Neutrophil (primary cell): Measurements from ENCODE around the gene ACAD8.

Experiments
- H3K27ac ChIP-seq: fragments of 200-600 bp; sonication (generic); 2 replicates; pipeline ENCODE4 v1.5.1; 2016; ENCODE audit warnings: mild to moderate bottlenecking, moderate library complexity
- H3K27me3 ChIP-seq: fragments of 200-600 bp; sonication (generic); 2 replicates; pipeline ENCODE4 v1.6.0; 2016; ENCODE audit warnings: mild to moderate bottlenecking
- H3K36me3 ChIP-seq: fragments of 200-600 bp; sonication (generic); 2 replicates; pipeline ENCODE4 v1.5.1; 2017
- H3K4me1 ChIP-seq, 2 experiments: fragments of 200-600 bp in 1 of 2; sonication (generic) in 1 of 2; 1 replicate in 1 of 2; 2 replicates in 1 of 2; pipeline versions ENCODE4 v1.5.1 to v1.6.1; 2013 to 2016; ENCODE audit warnings: low read depth in 1 of 2, low read length in 1 of 2, mild to moderate bottlenecking in 1 of 2, moderate library complexity in 1 of 2; ENCODE audit not compliant: control insufficient read depth in 1 of 2, insufficient read depth in 1 of 2
- H3K4me3 ChIP-seq, 2 experiments: fragments of 200-600 bp in 1 of 2; sonication (generic) in 1 of 2; 1 replicate in 1 of 2; 2 replicates in 1 of 2; pipeline ENCODE4 v1.5.1; 2013 to 2016; ENCODE audit warnings: low read depth in 1 of 2, low read length in 1 of 2, mild to moderate bottlenecking in 1 of 2, moderate library complexity in 1 of 2
- H3K9me3 ChIP-seq: fragments of 200-600 bp; sonication (generic); 2 replicates; pipeline ENCODE4 v1.5.1; 2016
- CTCF ChIP-seq: fragments of 200-600 bp; sonication (generic); IDR thresholded peaks from 2 replicates; pipeline ENCODE4 v1.5.1; 2016; ENCODE audit warnings: antibody characterized with exemption

Gene ACAD8

GRCh38 chr11:134242376-134242775 is 11.0 kb upstream of the ACAD8 start:
- Histone ChIP-seq H3K36me3 (peaks cover 94% of the 10 kb centered on the region), H3K9me3 (no peaks in the 10 kb centered on the region), H3K27ac (peak overlapping the region; percentile 71), H3K27me3 (no peaks in the 10 kb centered on the region), H3K4me1 (peaks cover 14% of the 10 kb centered on the region in 2 experiments), H3K4me3 (no peak overlapping the region)
- no peak for TF ChIP-seq CTCF

- no peak for TF ChIP-seq CTCF
- peaks cover 14% of the 10 kb centered on the region in 2 experiments for H3K4me1 ChIP-seq
- peaks cover 94% of the 10 kb centered on the region for H3K36me3 ChIP-seq
- no peaks in the 10 kb centered on the region for H3K9me3 ChIP-seq
- H3K4me3 ChIP-seq, result no peak overlapping the region
- H3K27ac ChIP-seq, result no peak overlapping the region
- H3K27me3 ChIP-seq, result no peaks in the 10 kb centered on the region
Observed at GRCh38 chr11:134243913-134244312, 9.5 kb upstream of the ACAD8 start.

- Histone ChIP-seq H3K4me1 (peaks cover 14 to 16% of the 10 kb centered on the region in 2 experiments), H3K4me3 (no peak overlapping the region), H3K36me3 (peaks cover 94% of the 10 kb centered on the region), H3K27ac (no peak overlapping the region), H3K27me3 (no peaks in the 10 kb centered on the region), H3K9me3 (no peaks in the 10 kb centered on the region)
- TF ChIP-seq CTCF, result no peak
Observed at GRCh38 chr11:134244593-134244992, 8.8 kb upstream of the ACAD8 start.

- Histone ChIP-seq H3K27ac (no peak overlapping the region), H3K4me3 (no peak overlapping the region), H3K36me3 (peaks cover 91% of the 10 kb centered on the region), H3K9me3 (no peaks in the 10 kb centered on the region), H3K4me1 (peaks cover 22 to 24% of the 10 kb centered on the region in 2 experiments), H3K27me3 (no peaks in the 10 kb centered on the region)
- no peak for TF ChIP-seq CTCF
Observed at GRCh38 chr11:134245434-134245833, 7.9 kb upstream of the ACAD8 start.

GRCh38 chr11:134246100-134246499 is 7.3 kb upstream of the ACAD8 start:
- peaks cover 29 to 31% of the 10 kb centered on the region in 2 experiments for H3K4me1 ChIP-seq
- no peaks in the 10 kb centered on the region for H3K9me3 ChIP-seq
- H3K27ac ChIP-seq, result no peak overlapping the region
- no peak for TF ChIP-seq CTCF
- H3K4me3 ChIP-seq, result no peak overlapping the region
- H3K27me3 ChIP-seq, result no peaks in the 10 kb centered on the region
- peaks cover 85% of the 10 kb centered on the region for H3K36me3 ChIP-seq

- Histone ChIP-seq H3K36me3 (peaks cover 79% of the 10 kb centered on the region), H3K27ac (no peak overlapping the region), H3K4me1 (peaks cover 34 to 37% of the 10 kb centered on the region in 2 experiments), H3K9me3 (no peaks in the 10 kb centered on the region), H3K4me3 (no peak overlapping the region), H3K27me3 (no peaks in the 10 kb centered on the region)
- no peak for TF ChIP-seq CTCF
Observed at GRCh38 chr11:134246678-134247077, 6.7 kb upstream of the ACAD8 start.
